HEK293T (cell line): ENCODE results near the gene B3GNT5.

Experiments used
- CTBP1 ChIP-seq: fragments of 450-650 bp; IDR thresholded peaks from 2 replicates; pipeline ENCODE4 v1.6.1; 2016; ENCODE audit warnings: borderline replicate concordance
- FOXK2 ChIP-seq: fragments of 450-650 bp; IDR thresholded peaks from 2 replicates; pipeline ENCODE4 v1.6.1; 2016; ENCODE audit warnings: mild to moderate bottlenecking
- PKNOX1 ChIP-seq: fragments of 450-650 bp; IDR thresholded peaks from 2 replicates; pipeline ENCODE4 v1.6.1; 2016
- SP1 ChIP-seq: fragments of 450-650 bp; IDR thresholded peaks from 2 replicates; pipeline ENCODE4 v1.6.1; 2017
- ZNF384 ChIP-seq: fragments of 450-650 bp; IDR thresholded peaks from 2 replicates; pipeline ENCODE4 v1.6.1; 2016

- TF ChIP-seq FOXK2: no peak
- no peak for TF ChIP-seq SP1
- no peak for TF ChIP-seq CTBP1
- no peak for TF ChIP-seq ZNF384
- no peak for TF ChIP-seq PKNOX1
Observed at GRCh38 chr3:183220828-183221227, 32.2 kb upstream of the B3GNT5 start.
